ENCODE data around the gene SFRP2.

SFRP2 gene

GRCh38 chr4:153816542-153816941 lies 27.7 kb upstream of the SFRP2 start:
- no peak for DNase-seq (ENCODE audit: low read depth in 1 of 2, low spot score in 1 of 2)
- H3K4me3 ChIP-seq (replicated peaks; ENCODE audit: insufficient read depth, low read length): no peak overlapping the region
- H3K27ac ChIP-seq (replicated peaks): no peak overlapping the region
- TF ChIP-seq POLR2AphosphoS5 (IDR thresholded peaks at IDR 0.05; ENCODE audit: low read depth): no peak
- TF ChIP-seq CTCF (IDR thresholded peaks at IDR 0.05; ENCODE audit: insufficient read depth, low read length): no peak
- TF ChIP-seq REST (IDR thresholded peaks at IDR 0.05; ENCODE audit: insufficient replicate concordance, low read depth): no peak
- TF ChIP-seq SPI1 (IDR thresholded peaks at IDR 0.05; ENCODE audit: borderline replicate concordance, low read depth): no peak
- no peak for TF ChIP-seq GABPA (IDR thresholded peaks at IDR 0.05; ENCODE audit: low read depth)
- peaks cover 7% of the 10 kb centered on the region for H3K27me3 ChIP-seq (ENCODE audit: insufficient read depth, poor library complexity, severe bottlenecking)

GRCh38 chr4:153814789-153815188 lies 25.9 kb upstream of the SFRP2 start:
- no peak for DNase-seq (ENCODE audit: low read depth in 1 of 2, low spot score in 1 of 2)
- Histone ChIP-seq H3K27ac (replicated peaks) (no peak overlapping the region), H3K4me3 (replicated peaks; ENCODE audit: insufficient read depth, low read length) (no peak overlapping the region), H3K27me3 (ENCODE audit: insufficient read depth, poor library complexity, severe bottlenecking) (peaks cover 7% of the 10 kb centered on the region)
- TF ChIP-seq GABPA (IDR thresholded peaks at IDR 0.05; ENCODE audit: low read depth) (no peak), SPI1 (IDR thresholded peaks at IDR 0.05; ENCODE audit: borderline replicate concordance, low read depth) (no peak), REST (IDR thresholded peaks at IDR 0.05; ENCODE audit: insufficient replicate concordance, low read depth) (no peak), POLR2AphosphoS5 (IDR thresholded peaks at IDR 0.05; ENCODE audit: low read depth) (no peak), CTCF (IDR thresholded peaks at IDR 0.05; ENCODE audit: insufficient read depth, low read length) (no peak)

GRCh38 chr4:153809916-153810810 lies 21.3 kb upstream of the SFRP2 start:
- Histone ChIP-seq H3K27ac (replicated peaks) (no peak overlapping the region), H3K4me3 (replicated peaks; ENCODE audit: insufficient read depth, low read length) (no peak overlapping the region), H3K27me3 (ENCODE audit: insufficient read depth, poor library complexity, severe bottlenecking) (peaks cover 4% of the 10 kb centered on the region)
- TF ChIP-seq CTCF (IDR thresholded peaks at IDR 0.05; ENCODE audit: insufficient read depth, low read length): no peak
- TF ChIP-seq SPI1 (IDR thresholded peaks at IDR 0.05; ENCODE audit: borderline replicate concordance, low read depth): no peak
- no peak for TF ChIP-seq GABPA (IDR thresholded peaks at IDR 0.05; ENCODE audit: low read depth)
- TF ChIP-seq POLR2AphosphoS5 (IDR thresholded peaks at IDR 0.05; ENCODE audit: low read depth): no peak
- no peak for TF ChIP-seq REST (IDR thresholded peaks at IDR 0.05; ENCODE audit: insufficient replicate concordance, low read depth)
- DNase-seq (ENCODE audit: low read depth in 1 of 2, low spot score in 1 of 2): no peak
